ENCODE data around the gene PPP3CB.

Gene PPP3CB

GRCh38 chr10:73439605-73440312 is 56.1 kb downstream of the PPP3CB start:
- TF ChIP-seq CTCF (conservative IDR thresholded peaks at IDR 0.05) = no peak
- H3K27ac ChIP-seq = no peak overlapping the region

GRCh38 chr10:73439055-73439454 is 56.8 kb downstream of the PPP3CB start:
- no peak for TF ChIP-seq CTCF (conservative IDR thresholded peaks at IDR 0.05)
- no peak overlapping the region for H3K27ac ChIP-seq

- H3K27ac ChIP-seq = no peak within 1 kb of the TSS
- TF ChIP-seq CTCF (conservative IDR thresholded peaks at IDR 0.05) = no peak
Measured at GRCh38 chr10:73433538-73433867, 62.3 kb downstream of the PPP3CB start, which contains the start of gene MSS51. Gene MSS51, minus strand, starts transcription at chr10:73433561. Its CDS starts 5,277 bp downstream, at chr10:73428284.

GRCh38 chr10:73432646-73433537 is 62.9 kb downstream of the PPP3CB start:
- no peak for TF ChIP-seq CTCF (conservative IDR thresholded peaks at IDR 0.05)
- no peak overlapping the region for H3K27ac ChIP-seq

- no peak overlapping the region for H3K27ac ChIP-seq
- TF ChIP-seq CTCF (conservative IDR thresholded peaks at IDR 0.05) = no peak
Measured at GRCh38 chr10:73426318-73426717, 69.5 kb downstream of the PPP3CB start.

- TF ChIP-seq CTCF (conservative IDR thresholded peaks at IDR 0.05) = no peak
- H3K27ac ChIP-seq = no peak overlapping the region
Measured at GRCh38 chr10:73424478-73424877, 71.3 kb downstream of the PPP3CB start.

GRCh38 chr10:73423309-73423708 is 72.5 kb downstream of the PPP3CB start:
- H3K27ac ChIP-seq = no peak overlapping the region
- no peak for TF ChIP-seq CTCF (conservative IDR thresholded peaks at IDR 0.05)

All from VCaP (cell line).